HG02763 (cell line): ENCODE measurements around the gene XPO4.

ENCODE experiments used
- ATAC-seq: cut with Tn5 transposase; IDR thresholded peaks from one replicate; pipeline ENCODE4 v1.9.1; 2021; ENCODE audit warnings: mild to moderate bottlenecking, moderate library complexity; ENCODE audit not compliant: unreplicated experiment

XPO4 gene

GRCh38 chr13:20729633-20730585, 172.6 kb downstream of the XPO4 start:
- no peak for ATAC-seq

GRCh38 chr13:20728579-20729311, 173.8 kb downstream of the XPO4 start:
- ATAC-seq = no peak

GRCh38 chr13:20727856-20728255, 174.7 kb downstream of the XPO4 start:
- ATAC-seq = no peak
